Measurements from ENCODE around the gene CBLB. TPM values are rescaled to one million over a fixed set of nuclear protein-coding genes. Genes with fewer than 3 reads are reported as not detected.

CBLB gene
- total RNA-seq, 2 experiments from 2014 or later, result 24.5 to 38.5 TPM

GRCh38 chr3:105793040-105793439 is 75.8 kb downstream of the CBLB start:
- ChIA-PET CTCF (ENCODE audit: unreplicated experiment) (no interaction called here), POLR2A (interaction anchor here (0.9 to 1.2 kb wide), 3 partner anchors 8 to 52 kb away, joined by 3 read pairs; no protein-coding TSS in a partner anchor)
- Histone ChIP-seq H3K36me3 (ENCODE audit: insufficient read depth, low read length) (peaks cover 15% of the 10 kb centered on the region), H3K9me2 (ENCODE audit: insufficient read depth, low read length) (no peaks in the 10 kb centered on the region), H4K20me1 (ENCODE audit: insufficient read depth, low read length) (no peaks in the 10 kb centered on the region), H3K4me1 (ENCODE audit: insufficient read depth, low read length, poor library complexity, severe bottlenecking) (peaks cover 20% of the 10 kb centered on the region), H3K4me3 (ENCODE audit: low read depth, low read length, poor library complexity, severe bottlenecking) (no peak overlapping the region), H3K27ac (ENCODE audit: low read depth, low read length, poor library complexity, severe bottlenecking) (no peak overlapping the region), H3K79me2 (ENCODE audit: insufficient read depth, low read depth, low read length) (peaks cover 30% of the 10 kb centered on the region; the same call in 1 of the 2 replicates), H3K4me2 (ENCODE audit: low read length) (no peak overlapping the region), H2AFZ (ENCODE audit: low read length) (no peak overlapping the region), H3K9me3 (ENCODE audit: low read length) (peaks cover 8% of the 10 kb centered on the region; the same call in 1 of the 2 replicates)
- intact Hi-C loops (cut with micrococcal nuclease; ENCODE audit: unreplicated experiment), result no loop called here
- TF ChIP-seq EZH2phosphoT487 (IDR thresholded peaks at IDR 0.05; ENCODE audit: borderline replicate concordance, low read depth, low read length), result no peak
- no peak for TF ChIP-seq CTCF (conservative IDR thresholded peaks at IDR 0.05; ENCODE audit: low read length)
- no TSS peak for BruUV-seq (replicated peaks)
- DNase-seq (ENCODE audit: low spot score), result no peak

DNA sequence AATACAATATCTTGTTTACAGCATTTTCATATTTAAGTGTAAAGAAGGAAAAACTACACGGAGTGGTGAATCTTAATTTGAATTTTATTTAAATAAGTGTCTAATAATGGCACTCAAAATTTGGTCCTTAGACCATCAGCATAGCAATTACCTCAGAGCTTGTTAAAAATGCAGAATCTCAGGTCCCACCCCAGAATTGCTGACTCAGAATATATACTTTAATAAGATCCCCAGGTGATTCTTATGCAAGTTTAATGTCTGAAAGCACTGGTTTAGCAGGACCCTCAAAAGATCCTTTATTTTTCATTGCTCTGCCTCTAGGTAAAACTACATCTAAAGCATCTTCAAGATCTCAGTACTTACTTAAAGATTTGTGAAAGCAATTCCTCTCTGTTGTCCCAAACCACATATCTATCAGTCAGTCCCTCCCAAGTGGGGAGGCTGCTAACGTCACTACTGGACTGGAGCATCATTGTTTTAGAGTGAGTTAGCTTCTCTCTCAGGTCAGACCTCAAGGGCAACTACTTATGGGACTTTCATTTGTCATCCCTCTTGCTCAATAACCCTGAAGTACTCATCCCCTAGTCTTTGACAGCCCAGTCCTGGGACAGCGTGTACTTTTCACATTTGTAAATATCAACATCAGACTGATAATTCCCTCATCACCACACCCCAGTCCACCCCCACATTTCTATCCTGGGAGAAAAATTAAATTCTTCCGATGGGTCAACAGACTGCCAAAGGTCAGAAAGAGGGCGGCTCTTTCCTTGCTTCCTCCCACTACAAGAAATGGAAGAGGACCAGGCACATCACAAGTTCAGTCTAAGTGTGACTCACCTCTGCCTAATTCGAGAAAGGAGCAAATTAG is 76.7 kb downstream of the CBLB start:
- ChIA-PET CTCF (ENCODE audit: unreplicated experiment) (no interaction called here), POLR2A (no interaction called here)
- Histone ChIP-seq H3K9me3 (ENCODE audit: low read length) (peaks cover 8% of the 10 kb centered on the region; the same call in 1 of the 2 replicates), H4K20me1 (ENCODE audit: insufficient read depth, low read length) (no peaks in the 10 kb centered on the region), H3K4me3 (ENCODE audit: low read depth, low read length, poor library complexity, severe bottlenecking) (no peak overlapping the region), H3K36me3 (ENCODE audit: insufficient read depth, low read length) (peaks cover 12% of the 10 kb centered on the region), H2AFZ (ENCODE audit: low read length) (no peak overlapping the region), H3K9me2 (ENCODE audit: insufficient read depth, low read length) (no peaks in the 10 kb centered on the region), H3K27ac (ENCODE audit: low read depth, low read length, poor library complexity, severe bottlenecking) (no peak overlapping the region), H3K79me2 (ENCODE audit: insufficient read depth, low read depth, low read length) (peaks cover 21% of the 10 kb centered on the region; the same call in 1 of the 2 replicates), H3K4me2 (ENCODE audit: low read length) (no peak overlapping the region), H3K4me1 (ENCODE audit: insufficient read depth, low read length, poor library complexity, severe bottlenecking) (peaks cover 11% of the 10 kb centered on the region)
- DNase-seq (ENCODE audit: low spot score), result no peak
- BruUV-seq (replicated peaks), result no TSS peak
- TF ChIP-seq CTCF (conservative IDR thresholded peaks at IDR 0.05; ENCODE audit: low read length) (no peak), EZH2phosphoT487 (IDR thresholded peaks at IDR 0.05; ENCODE audit: borderline replicate concordance, low read depth, low read length) (no peak)
- intact Hi-C loops (cut with micrococcal nuclease; ENCODE audit: unreplicated experiment), result no loop called here

GRCh38 chr3:105791131-105791530 is 77.7 kb downstream of the CBLB start:
- peaks cover 2% of the 10 kb centered on the region; the same call in 1 of the 2 replicates for H3K9me3 ChIP-seq (ENCODE audit: low read length)
- H3K27ac ChIP-seq (ENCODE audit: low read depth, low read length, poor library complexity, severe bottlenecking), result no peak overlapping the region
- H3K4me3 ChIP-seq (ENCODE audit: low read depth, low read length, poor library complexity, severe bottlenecking), result no peak overlapping the region
- no peaks in the 10 kb centered on the region for H4K20me1 ChIP-seq (ENCODE audit: insufficient read depth, low read length)
- TF ChIP-seq EZH2phosphoT487 (IDR thresholded peaks at IDR 0.05; ENCODE audit: borderline replicate concordance, low read depth, low read length) (no peak), CTCF (conservative IDR thresholded peaks at IDR 0.05; ENCODE audit: low read length) (no peak)
- no peak overlapping the region for H3K4me2 ChIP-seq (ENCODE audit: low read length)
- H3K36me3 ChIP-seq (ENCODE audit: insufficient read depth, low read length), result peaks cover 2% of the 10 kb centered on the region; the same call in 1 of the 2 replicates
- DNase-seq (ENCODE audit: low spot score), result no peak
- peaks cover 5% of the 10 kb centered on the region for H3K4me1 ChIP-seq (ENCODE audit: insufficient read depth, low read length, poor library complexity, severe bottlenecking)
- ChIA-PET CTCF (ENCODE audit: unreplicated experiment) (no interaction called here), POLR2A (no interaction called here)
- no peaks in the 10 kb centered on the region for H3K9me2 ChIP-seq (ENCODE audit: insufficient read depth, low read length)
- H2AFZ ChIP-seq (ENCODE audit: low read length), result no peak overlapping the region
- intact Hi-C loops (cut with micrococcal nuclease; ENCODE audit: unreplicated experiment), result no loop called here
- BruUV-seq (replicated peaks), result no TSS peak
- H3K79me2 ChIP-seq (ENCODE audit: insufficient read depth, low read depth, low read length), result peaks cover 11% of the 10 kb centered on the region; the same call in 1 of the 2 replicates

Measured in OCI-LY7 (cell line).